ENCODE measurements around the gene CUEDC1. TPM values are rescaled to one million over a fixed set of nuclear protein-coding genes. Genes with fewer than 3 reads are reported as not detected.

CUEDC1 gene
- total and polyA plus RNA-seq, 2 of the 13 experiments (the other 11 are each of a cell fraction or from before 2014, with no cell fraction given): 7.4 to 12.9 TPM

- TF ChIP-seq MIER2 (CRISPR knock-in tag; IDR thresholded peaks at IDR 0.05) (0 out of 2 replicates have a peak, but pooled peaks have one; percentile 37), ZNF329 (CRISPR knock-in tag; IDR thresholded peaks at IDR 0.05; ENCODE audit: low read depth) (no peak), KMT2B (CRISPR knock-in tag; IDR thresholded peaks at IDR 0.05) (0 out of 2 replicates have a peak, but pooled peaks have one; percentile 32), JARID2 (CRISPR knock-in tag; IDR thresholded peaks at IDR 0.05; ENCODE audit: insufficient replicate concordance) (no peak), ZNF274 (CRISPR knock-in tag; IDR thresholded peaks at IDR 0.05) (no peak), ZNF263 (CRISPR knock-in tag; IDR thresholded peaks at IDR 0.05) (no peak), PAX8 (CRISPR knock-in tag; IDR thresholded peaks at IDR 0.05; ENCODE audit: borderline replicate concordance) (no peak), SNRNP70 (IDR thresholded peaks at IDR 0.05; ENCODE audit: low read depth, low read length) (no peak), ZNF747 (CRISPR knock-in tag; IDR thresholded peaks at IDR 0.05; ENCODE audit: borderline replicate concordance) (no peak), AKAP8 (CRISPR knock-in tag; IDR thresholded peaks at IDR 0.05) (no peak), ZNF615 (CRISPR knock-in tag; IDR thresholded peaks at IDR 0.05; ENCODE audit: borderline replicate concordance) (no peak), TEAD3 (CRISPR knock-in tag; optimal IDR thresholded peaks at IDR 0.05; ENCODE audit: borderline replicate concordance) (peak; percentile 54), ZNF589 (CRISPR knock-in tag; conservative IDR thresholded peaks at IDR 0.05) (no peak), ZNF503 (CRISPR knock-in tag; IDR thresholded peaks at IDR 0.05) (no peak), KMT2A (CRISPR knock-in tag; IDR thresholded peaks at IDR 0.05) (no peak; the same call in 1 of the 2 replicates), BRCA1 (CRISPR knock-in tag; IDR thresholded peaks at IDR 0.05) (no peak), ZNF790 (CRISPR knock-in tag; IDR thresholded peaks at IDR 0.05; ENCODE audit: borderline replicate concordance) (no peak), KDM4B (CRISPR knock-in tag; IDR thresholded peaks at IDR 0.05) (0 out of 2 replicates have a peak, but pooled peaks have one; percentile 60), ZFP1 (CRISPR knock-in tag; IDR thresholded peaks at IDR 0.05) (no peak), MTF1 (CRISPR knock-in tag; IDR thresholded peaks at IDR 0.05) (no peak)
- TF ChIP-seq, protein P1, sequence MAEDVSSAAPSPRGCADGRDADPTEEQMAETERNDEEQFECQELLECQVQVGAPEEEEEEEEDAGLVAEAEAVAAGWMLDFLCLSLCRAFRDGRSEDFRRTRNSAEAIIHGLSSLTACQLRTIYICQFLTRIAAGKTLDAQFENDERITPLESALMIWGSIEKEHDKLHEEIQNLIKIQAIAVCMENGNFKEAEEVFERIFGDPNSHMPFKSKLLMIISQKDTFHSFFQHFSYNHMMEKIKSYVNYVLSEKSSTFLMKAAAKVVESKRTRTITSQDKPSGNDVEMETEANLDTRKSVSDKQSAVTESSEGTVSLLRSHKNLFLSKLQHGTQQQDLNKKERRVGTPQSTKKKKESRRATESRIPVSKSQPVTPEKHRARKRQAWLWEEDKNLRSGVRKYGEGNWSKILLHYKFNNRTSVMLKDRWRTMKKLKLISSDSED (CRISPR knock-in tag; IDR thresholded peaks at IDR 0.05): no peak
- TF ChIP-seq, protein P2, sequence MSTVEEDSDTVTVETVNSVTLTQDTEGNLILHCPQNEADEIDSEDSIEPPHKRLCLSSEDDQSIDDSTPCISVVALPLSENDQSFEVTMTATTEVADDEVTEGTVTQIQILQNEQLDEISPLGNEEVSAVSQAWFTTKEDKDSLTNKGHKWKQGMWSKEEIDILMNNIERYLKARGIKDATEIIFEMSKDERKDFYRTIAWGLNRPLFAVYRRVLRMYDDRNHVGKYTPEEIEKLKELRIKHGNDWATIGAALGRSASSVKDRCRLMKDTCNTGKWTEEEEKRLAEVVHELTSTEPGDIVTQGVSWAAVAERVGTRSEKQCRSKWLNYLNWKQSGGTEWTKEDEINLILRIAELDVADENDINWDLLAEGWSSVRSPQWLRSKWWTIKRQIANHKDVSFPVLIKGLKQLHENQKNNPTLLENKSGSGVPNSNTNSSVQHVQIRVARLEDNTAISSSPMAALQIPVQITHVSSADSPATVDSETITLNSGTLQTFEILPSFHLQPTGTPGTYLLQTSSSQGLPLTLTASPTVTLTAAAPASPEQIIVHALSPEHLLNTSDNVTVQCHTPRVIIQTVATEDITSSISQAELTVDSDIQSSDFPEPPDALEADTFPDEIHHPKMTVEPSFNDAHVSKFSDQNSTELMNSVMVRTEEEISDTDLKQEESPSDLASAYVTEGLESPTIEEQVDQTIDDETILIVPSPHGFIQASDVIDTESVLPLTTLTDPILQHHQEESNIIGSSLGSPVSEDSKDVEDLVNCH (CRISPR knock-in tag; IDR thresholded peaks at IDR 0.05): no peak
- TF ChIP-seq, protein P3, sequence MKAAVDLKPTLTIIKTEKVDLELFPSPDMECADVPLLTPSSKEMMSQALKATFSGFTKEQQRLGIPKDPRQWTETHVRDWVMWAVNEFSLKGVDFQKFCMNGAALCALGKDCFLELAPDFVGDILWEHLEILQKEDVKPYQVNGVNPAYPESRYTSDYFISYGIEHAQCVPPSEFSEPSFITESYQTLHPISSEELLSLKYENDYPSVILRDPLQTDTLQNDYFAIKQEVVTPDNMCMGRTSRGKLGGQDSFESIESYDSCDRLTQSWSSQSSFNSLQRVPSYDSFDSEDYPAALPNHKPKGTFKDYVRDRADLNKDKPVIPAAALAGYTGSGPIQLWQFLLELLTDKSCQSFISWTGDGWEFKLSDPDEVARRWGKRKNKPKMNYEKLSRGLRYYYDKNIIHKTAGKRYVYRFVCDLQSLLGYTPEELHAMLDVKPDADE (CRISPR knock-in tag; IDR thresholded peaks at IDR 0.05): no peak
- TF ChIP-seq, protein P4, sequence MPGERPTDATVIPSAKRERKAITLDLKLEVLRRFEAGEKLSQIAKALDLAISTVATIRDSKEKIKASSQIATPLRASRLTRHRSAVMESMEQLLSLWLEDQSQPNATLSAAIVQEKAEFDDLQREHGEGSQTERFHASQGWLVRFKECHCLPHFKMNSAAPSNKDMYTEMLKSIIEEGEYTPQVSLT (CRISPR knock-in tag; IDR thresholded peaks at IDR 0.05; ENCODE audit: borderline replicate concordance, low read depth): no peak
These were observed 40.1 kb upstream of the CUEDC1 start (continued) for GRCh38 chr17:57995076-57995956.

Data from HepG2 (cell line).